Mucosa of stomach (tissue), 1 donor: Measurements from ENCODE around the gene GKAP1.

Source experiments
- H3K27me3 ChIP-seq: one replicate; pipeline ENCODE4 v1.7.0; 2013; ENCODE audit warnings: mild to moderate bottlenecking, low read length; ENCODE audit not compliant: control insufficient read depth, insufficient read depth
- H3K36me3 ChIP-seq: one replicate; pipeline ENCODE4 v1.7.0; 2013; ENCODE audit warnings: low read length; ENCODE audit not compliant: control insufficient read depth, insufficient read depth
- H3K4me1 ChIP-seq: one replicate; pipeline ENCODE4 v1.7.0; 2013; ENCODE audit warnings: mild to moderate bottlenecking, low read length; ENCODE audit not compliant: control insufficient read depth, insufficient read depth
- H3K4me3 ChIP-seq: one replicate; pipeline ENCODE4 v1.7.0; 2013; ENCODE audit warnings: low read length
- H3K9ac ChIP-seq: one replicate; pipeline ENCODE4 v1.7.0; 2013; ENCODE audit warnings: mild to moderate bottlenecking, low read length, moderate library complexity
- H3K9me3 ChIP-seq: one replicate; pipeline ENCODE4 v1.7.0; 2013; ENCODE audit warnings: mild to moderate bottlenecking, low read length, moderate library complexity; ENCODE audit not compliant: control insufficient read depth
- donor health status: Pancreatic carcinoma.

GKAP1 gene

GRCh38 chr9:83698976-83699585 is 118.5 kb downstream of the GKAP1 start:
- no peaks in the 10 kb centered on the region for H3K36me3 ChIP-seq
- no peaks in the 10 kb centered on the region for H3K27me3 ChIP-seq
- H3K9me3 ChIP-seq: no peaks in the 10 kb centered on the region
- no peak overlapping the region for H3K4me3 ChIP-seq
- H3K4me1 ChIP-seq: no peaks in the 10 kb centered on the region
- no peak overlapping the region for H3K9ac ChIP-seq

GRCh38 chr9:83691492-83691891 is 126.1 kb downstream of the GKAP1 start:
- H3K4me1 ChIP-seq: no peaks in the 10 kb centered on the region

More at GRCh38 chr9:83691492-83691891, 126.1 kb downstream of the GKAP1 start:
- Histone ChIP-seq H3K4me3 (no peak overlapping the region), H3K27me3 (no peaks in the 10 kb centered on the region), H3K9ac (no peak overlapping the region), H3K9me3 (no peaks in the 10 kb centered on the region), H3K36me3 (no peaks in the 10 kb centered on the region)
